ENCODE data around the gene PPP1R11.

PPP1R11 gene

DNA sequence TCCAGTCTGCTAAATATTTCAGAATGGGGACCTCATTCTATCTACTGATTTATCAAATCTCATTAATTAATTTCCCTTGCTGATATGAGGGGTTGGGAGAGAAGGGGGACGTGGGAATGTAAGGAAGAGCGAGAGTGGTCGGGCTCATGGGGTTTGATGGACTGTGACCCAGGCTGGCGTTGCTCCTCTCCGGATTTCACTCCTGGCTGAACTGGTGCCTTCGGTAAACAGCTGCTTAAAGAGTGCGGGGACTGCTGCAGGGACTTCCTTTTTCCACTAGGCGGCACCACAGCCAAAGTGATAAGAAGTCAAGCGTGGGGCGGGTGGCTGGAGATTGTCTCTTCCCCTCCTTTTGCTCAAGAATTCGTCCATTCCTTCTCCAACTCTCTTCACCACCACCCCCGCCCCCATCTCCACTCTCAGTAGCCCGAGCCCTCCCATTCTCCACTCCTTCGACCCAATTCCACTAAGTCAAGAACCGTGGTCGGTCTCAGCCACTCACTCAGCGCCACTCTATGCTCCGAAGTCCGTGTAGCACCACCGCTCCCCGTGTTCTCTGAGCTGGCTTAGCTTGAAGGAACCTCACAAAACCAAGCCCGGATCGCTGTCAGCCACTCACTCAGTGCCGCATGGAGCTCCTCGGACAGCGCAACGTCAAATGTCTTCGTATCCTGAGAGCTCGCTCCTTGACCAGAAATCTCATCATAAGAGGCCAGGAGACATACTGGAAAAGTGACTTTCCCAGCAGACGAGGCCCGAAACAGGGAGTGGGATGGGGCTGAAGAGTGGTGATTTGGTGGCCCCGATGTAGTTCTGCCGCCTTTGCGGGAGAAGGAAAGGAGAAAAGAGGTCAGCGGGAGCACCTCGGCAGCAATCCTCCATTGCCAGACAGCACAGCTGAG is 36.2 kb downstream of the PPP1R11 start:
- TF ChIP-seq, protein P1, sequence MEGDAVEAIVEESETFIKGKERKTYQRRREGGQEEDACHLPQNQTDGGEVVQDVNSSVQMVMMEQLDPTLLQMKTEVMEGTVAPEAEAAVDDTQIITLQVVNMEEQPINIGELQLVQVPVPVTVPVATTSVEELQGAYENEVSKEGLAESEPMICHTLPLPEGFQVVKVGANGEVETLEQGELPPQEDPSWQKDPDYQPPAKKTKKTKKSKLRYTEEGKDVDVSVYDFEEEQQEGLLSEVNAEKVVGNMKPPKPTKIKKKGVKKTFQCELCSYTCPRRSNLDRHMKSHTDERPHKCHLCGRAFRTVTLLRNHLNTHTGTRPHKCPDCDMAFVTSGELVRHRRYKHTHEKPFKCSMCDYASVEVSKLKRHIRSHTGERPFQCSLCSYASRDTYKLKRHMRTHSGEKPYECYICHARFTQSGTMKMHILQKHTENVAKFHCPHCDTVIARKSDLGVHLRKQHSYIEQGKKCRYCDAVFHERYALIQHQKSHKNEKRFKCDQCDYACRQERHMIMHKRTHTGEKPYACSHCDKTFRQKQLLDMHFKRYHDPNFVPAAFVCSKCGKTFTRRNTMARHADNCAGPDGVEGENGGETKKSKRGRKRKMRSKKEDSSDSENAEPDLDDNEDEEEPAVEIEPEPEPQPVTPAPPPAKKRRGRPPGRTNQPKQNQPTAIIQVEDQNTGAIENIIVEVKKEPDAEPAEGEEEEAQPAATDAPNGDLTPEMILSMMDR (IDR thresholded peaks at IDR 0.05; ENCODE audit: low read depth, low read length), result peak; percentile 92
- DNase-seq (ENCODE audit: low read depth in 2 of 2), result peak; percentile 91
- H3K4me3 ChIP-seq (replicated peaks in 1 of 2; ENCODE audit: low read depth in 2 of 2, low read length in 2 of 2), result peak overlapping the region; percentile 30 to 40

DNA sequence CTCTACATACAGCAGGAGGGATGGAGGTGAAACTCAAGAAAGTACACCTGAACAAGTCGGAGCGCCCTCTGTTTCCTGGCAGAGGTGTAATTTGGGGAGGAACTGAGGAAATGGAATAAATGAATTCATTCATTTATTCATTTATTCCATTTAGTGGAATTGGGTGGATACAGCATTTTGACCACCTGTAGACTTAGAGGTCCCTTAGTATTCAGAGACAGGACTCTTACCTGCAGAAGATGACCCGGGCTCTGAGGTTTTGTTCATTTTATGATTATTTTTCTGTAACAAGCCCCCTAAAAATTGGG is 36.8 kb downstream of the PPP1R11 start:
- TF ChIP-seq, protein P1 (IDR thresholded peaks at IDR 0.05; ENCODE audit: low read depth, low read length), result no peak
- no peak overlapping the region for H3K4me3 ChIP-seq (replicated peaks in 1 of 2; ENCODE audit: low read depth in 2 of 2, low read length in 2 of 2)

DNA sequence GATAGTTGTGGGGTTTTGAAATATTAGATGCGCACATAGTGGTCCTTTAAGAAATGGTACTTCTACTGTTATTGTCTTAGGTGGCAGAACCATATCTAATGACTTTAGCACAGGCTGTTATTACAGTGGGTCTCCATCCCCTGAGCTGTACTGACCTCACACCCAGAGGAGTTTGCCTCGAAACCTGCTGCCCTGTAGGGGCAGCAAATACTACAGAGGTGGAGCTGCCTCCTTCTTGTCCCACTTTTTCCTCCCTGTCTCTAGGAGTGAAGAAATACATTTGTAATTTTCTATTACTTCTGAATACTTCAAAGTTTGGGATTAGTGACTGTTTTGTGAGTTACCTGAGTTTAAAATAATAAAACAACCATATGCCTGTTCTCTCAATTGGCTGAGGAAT is 37.7 kb downstream of the PPP1R11 start:
- TF ChIP-seq, protein P1 (IDR thresholded peaks at IDR 0.05; ENCODE audit: low read depth, low read length), result no peak
- no peak overlapping the region for H3K4me3 ChIP-seq (replicated peaks in 1 of 2; ENCODE audit: low read depth in 2 of 2, low read length in 2 of 2)
- DNase-seq (ENCODE audit: low read depth in 2 of 2), result no peak

More for the DNA sequence above, 36.8 kb downstream of the PPP1R11 start:
- DNase-seq (ENCODE audit: low read depth in 2 of 2), result no peak

DNA sequence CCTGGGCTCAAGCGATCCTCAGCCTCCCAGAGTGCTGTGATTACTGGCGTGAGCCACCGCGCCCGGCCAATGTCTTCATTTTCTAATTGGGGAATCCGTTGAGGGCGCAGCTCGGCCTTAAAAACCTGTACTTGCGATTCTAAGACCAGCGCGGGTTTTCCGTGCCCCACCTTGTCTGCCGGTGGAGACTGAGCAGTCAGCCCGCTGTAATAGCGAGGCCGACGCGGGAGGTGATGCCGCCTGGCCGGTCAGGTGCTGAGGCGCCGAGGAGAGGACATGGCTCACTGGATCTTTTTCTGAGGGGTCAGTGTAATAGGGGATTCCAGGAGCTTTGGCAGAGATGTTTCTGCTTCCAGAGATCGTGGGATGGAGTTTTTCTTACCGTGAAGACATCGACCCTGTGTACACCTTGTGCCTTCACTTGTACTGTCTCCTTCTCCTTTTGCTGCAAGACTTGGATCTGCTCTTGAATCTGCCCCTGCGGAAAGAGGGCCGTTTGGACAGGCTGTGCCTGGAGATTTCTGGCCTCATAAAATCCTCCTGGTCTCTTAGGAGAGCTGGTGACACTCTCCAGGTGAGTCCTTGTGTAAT is 44.4 kb downstream of the PPP1R11 start:
- DNase-seq (ENCODE audit: low read depth in 2 of 2), result no peak
- no peak overlapping the region for H3K4me3 ChIP-seq (replicated peaks in 1 of 2; ENCODE audit: low read depth in 2 of 2, low read length in 2 of 2)
- TF ChIP-seq, protein P1 (IDR thresholded peaks at IDR 0.05; ENCODE audit: low read depth, low read length), result no peak

DNA sequence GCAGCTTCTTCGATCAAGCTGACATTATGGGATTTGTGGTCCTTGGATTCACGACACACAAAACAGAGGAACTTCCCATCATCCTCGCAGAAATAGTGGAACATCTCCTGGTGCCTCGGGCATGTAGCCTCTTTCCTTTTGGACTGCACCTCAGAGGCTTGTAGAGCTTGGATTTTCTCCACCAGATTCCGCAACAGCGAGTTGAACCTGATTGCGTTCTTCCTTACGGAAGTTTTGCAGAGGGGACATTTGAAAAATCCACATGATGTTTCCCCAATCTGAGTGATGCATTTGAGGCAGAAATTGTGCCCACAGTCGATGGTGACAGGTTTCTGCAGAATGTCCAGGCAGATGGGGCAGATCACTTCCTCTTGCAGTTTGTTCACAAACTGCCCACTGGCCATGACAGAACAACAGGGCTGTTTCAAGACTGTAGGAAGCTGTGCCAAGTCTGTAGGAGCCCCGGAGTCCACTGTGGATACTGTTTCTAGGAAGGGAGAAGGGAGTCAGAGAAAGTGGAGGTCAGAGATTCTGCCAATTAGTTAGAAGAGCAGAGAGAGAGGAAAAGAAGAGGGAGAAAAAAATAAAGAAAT is 45.5 kb downstream of the PPP1R11 start:
- TF ChIP-seq, protein P1 (IDR thresholded peaks at IDR 0.05; ENCODE audit: low read depth, low read length), result no peak
- DNase-seq (ENCODE audit: low read depth in 2 of 2), result no peak
- no peak overlapping the region for H3K4me3 ChIP-seq (replicated peaks in 1 of 2; ENCODE audit: low read depth in 2 of 2, low read length in 2 of 2)

DNA sequence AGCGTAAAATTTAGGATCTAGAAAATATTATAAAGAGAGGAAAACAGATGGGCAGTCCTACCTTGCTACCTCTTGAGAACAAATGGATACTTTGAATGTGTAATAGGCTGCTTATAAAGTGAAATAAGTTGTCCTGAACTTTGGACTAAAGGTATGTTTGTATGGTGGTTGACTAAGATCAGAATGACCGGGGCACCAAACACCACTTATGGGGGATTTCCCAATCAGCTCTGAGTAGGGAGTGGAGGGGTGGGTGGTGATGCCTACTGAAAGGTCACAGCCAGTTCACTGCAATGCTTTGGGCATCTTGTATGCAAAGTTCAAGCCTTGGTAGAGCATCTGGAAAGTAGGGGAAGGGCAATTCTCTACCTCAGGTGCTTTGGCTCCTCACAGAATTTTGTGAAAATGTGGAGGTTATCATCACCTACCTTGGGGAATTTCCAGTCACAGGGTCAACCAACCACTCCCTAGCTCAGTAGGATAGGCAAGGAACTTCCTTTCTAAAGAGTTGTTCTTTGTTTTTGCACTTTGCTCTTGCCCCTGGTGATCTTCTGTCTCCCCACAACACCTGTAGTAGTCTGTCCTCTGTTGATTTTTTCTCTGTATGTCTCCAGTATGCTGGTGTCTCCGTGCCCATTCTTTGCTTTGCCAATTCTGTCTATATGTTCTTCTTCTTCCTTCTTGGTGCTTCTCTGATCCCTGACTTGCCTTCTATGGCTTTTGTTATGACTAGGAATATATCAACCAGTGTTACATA is 46.2 kb downstream of the PPP1R11 start, which contains the start of gene TRIM31:
TSS of gene TRIM31 (minus strand) at position 88 of the 757 bp plus-strand sequence. CDS start 285 bp downstream, outside the sequence.
- no peak for DNase-seq (ENCODE audit: low read depth in 2 of 2)
- TF ChIP-seq, protein P1 (IDR thresholded peaks at IDR 0.05; ENCODE audit: low read depth, low read length), result no peak
- H3K4me3 ChIP-seq (replicated peaks in 1 of 2; ENCODE audit: low read depth in 2 of 2, low read length in 2 of 2), result no peak within 1 kb of the TSS

All from cardiac fibroblast (primary cell).